ENCODE measurements around the gene ZNF341. TPM values are rescaled to one million over a fixed set of nuclear protein-coding genes. Genes with fewer than 3 reads are reported as not detected.

Gene ZNF341
- total RNA-seq, 1 donor from 2014 or later, result 4.2 TPM

GRCh38 chr20:33798444-33798843 is 66.6 kb downstream of the ZNF341 start:
- intact Hi-C loops (cut with DNase I), result no loop called here
- H3K36me3 ChIP-seq, result no peaks in the 10 kb centered on the region
- TF ChIP-seq POLR2AphosphoS5 (IDR thresholded peaks at IDR 0.05; ENCODE audit: insufficient read depth in 1 of 2, low read depth in 1 of 2), result no peak
- no peak for TF ChIP-seq POLR2A (IDR thresholded peaks at IDR 0.05)
- TF ChIP-seq, protein P1, sequence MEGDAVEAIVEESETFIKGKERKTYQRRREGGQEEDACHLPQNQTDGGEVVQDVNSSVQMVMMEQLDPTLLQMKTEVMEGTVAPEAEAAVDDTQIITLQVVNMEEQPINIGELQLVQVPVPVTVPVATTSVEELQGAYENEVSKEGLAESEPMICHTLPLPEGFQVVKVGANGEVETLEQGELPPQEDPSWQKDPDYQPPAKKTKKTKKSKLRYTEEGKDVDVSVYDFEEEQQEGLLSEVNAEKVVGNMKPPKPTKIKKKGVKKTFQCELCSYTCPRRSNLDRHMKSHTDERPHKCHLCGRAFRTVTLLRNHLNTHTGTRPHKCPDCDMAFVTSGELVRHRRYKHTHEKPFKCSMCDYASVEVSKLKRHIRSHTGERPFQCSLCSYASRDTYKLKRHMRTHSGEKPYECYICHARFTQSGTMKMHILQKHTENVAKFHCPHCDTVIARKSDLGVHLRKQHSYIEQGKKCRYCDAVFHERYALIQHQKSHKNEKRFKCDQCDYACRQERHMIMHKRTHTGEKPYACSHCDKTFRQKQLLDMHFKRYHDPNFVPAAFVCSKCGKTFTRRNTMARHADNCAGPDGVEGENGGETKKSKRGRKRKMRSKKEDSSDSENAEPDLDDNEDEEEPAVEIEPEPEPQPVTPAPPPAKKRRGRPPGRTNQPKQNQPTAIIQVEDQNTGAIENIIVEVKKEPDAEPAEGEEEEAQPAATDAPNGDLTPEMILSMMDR (IDR thresholded peaks at IDR 0.05), result no peak
- H3K4me1 ChIP-seq, result no peaks in the 10 kb centered on the region
- no peak overlapping the region for H3K27ac ChIP-seq
- H3K27me3 ChIP-seq, result no peaks in the 10 kb centered on the region
- no peaks in the 10 kb centered on the region for H3K9me3 ChIP-seq
- DNase-seq (ENCODE audit: extremely low spot score in 2 of 2), result no peak
- no peak overlapping the region for H3K4me3 ChIP-seq

DNA sequence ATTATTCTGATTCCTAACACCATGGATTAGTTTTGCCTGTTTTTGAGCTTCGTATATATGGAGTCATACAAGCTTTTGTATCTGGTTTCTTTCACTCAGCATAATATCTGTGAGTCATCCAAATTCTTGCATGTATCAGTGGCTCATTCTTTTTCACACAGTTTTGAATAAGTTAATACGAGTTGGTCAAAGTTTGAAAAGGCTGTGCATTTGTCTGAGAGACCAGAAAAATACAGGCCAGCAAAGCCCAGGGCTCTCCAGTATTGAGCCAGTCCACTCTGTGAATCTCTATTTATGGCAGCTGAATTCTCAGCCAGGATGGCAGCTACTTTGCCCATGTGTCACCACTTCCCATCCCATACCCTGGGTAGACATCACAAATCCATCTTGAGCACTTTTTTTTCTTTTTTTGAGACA is 72.1 kb downstream of the ZNF341 start:
- H3K27ac ChIP-seq, result no peak overlapping the region

GRCh38 chr20:33808388-33808787 is 76.6 kb downstream of the ZNF341 start:
- Histone ChIP-seq H3K27ac (no peak overlapping the region), H3K9me3 (no peaks in the 10 kb centered on the region), H3K4me1 (peaks cover 17% of the 10 kb centered on the region), H3K27me3 (no peaks in the 10 kb centered on the region), H3K4me3 (no peak overlapping the region), H3K36me3 (no peaks in the 10 kb centered on the region)
- intact Hi-C loops (cut with DNase I), result no loop called here
- TF ChIP-seq POLR2A (IDR thresholded peaks at IDR 0.05) (no peak), POLR2AphosphoS5 (IDR thresholded peaks at IDR 0.05; ENCODE audit: insufficient read depth in 1 of 2, low read depth in 1 of 2) (no peak)
- TF ChIP-seq, protein P1 (IDR thresholded peaks at IDR 0.05), result no peak
- DNase-seq (ENCODE audit: extremely low spot score in 2 of 2), result no peak

More for the DNA sequence above, 72.1 kb downstream of the ZNF341 start:
- Histone ChIP-seq H3K27me3 (no peaks in the 10 kb centered on the region), H3K36me3 (no peaks in the 10 kb centered on the region), H3K4me3 (no peak overlapping the region), H3K9me3 (no peaks in the 10 kb centered on the region), H3K4me1 (no peaks in the 10 kb centered on the region)
- intact Hi-C loops (cut with DNase I), result no loop called here
- no peak for DNase-seq (ENCODE audit: extremely low spot score in 2 of 2)
- TF ChIP-seq POLR2A (IDR thresholded peaks at IDR 0.05), result no peak

DNA sequence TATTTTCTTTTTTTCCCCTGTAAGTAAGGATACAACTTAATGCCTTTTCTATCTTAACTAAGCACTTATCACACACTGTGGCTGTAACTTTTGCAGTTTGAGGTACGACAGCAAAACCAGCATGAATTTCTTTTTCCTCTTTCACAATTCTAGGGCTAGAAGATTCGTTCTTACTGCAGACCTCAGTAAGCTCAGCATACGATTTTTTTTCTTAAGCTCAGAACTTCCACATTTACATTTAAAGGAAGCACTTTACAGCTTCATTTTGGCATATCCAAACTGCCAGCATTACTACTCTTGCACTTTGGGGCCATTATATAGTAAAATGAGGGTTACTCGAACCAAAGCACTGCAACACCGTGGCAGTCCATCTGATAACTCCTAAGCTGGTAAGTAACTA is 78.5 kb downstream of the ZNF341 start:
- no peaks in the 10 kb centered on the region for H3K36me3 ChIP-seq
- DNase-seq (ENCODE audit: extremely low spot score in 2 of 2), result no peak
- no peak overlapping the region for H3K27ac ChIP-seq
- no peaks in the 10 kb centered on the region for H3K9me3 ChIP-seq
- H3K4me1 ChIP-seq, result peaks cover 36% of the 10 kb centered on the region
- TF ChIP-seq, protein P1 (IDR thresholded peaks at IDR 0.05), result no peak
- H3K27me3 ChIP-seq, result no peaks in the 10 kb centered on the region
- intact Hi-C loops (cut with DNase I), result no loop called here
- no peak overlapping the region for H3K4me3 ChIP-seq

- intact Hi-C loops (cut with DNase I), result no loop called here
- Histone ChIP-seq H3K36me3 (no peaks in the 10 kb centered on the region), H3K9me3 (no peaks in the 10 kb centered on the region), H3K27ac (peak within 1 kb of the TSS; percentile 95), H3K4me1 (peaks cover 44% of the 10 kb centered on the region), H3K27me3 (no peaks in the 10 kb centered on the region), H3K4me3 (peak within 1 kb of the TSS; percentile 79 to 100)
- TF ChIP-seq, protein P1 (IDR thresholded peaks at IDR 0.05), result no peak
- peak; percentile 88 to 99 for TF ChIP-seq POLR2AphosphoS5 (IDR thresholded peaks at IDR 0.05; ENCODE audit: insufficient read depth in 1 of 2, low read depth in 1 of 2)
- peak in 1 of 2 donors; percentile 94 for TF ChIP-seq POLR2A (IDR thresholded peaks at IDR 0.05)
- DNase-seq (ENCODE audit: extremely low spot score in 2 of 2), result peak; percentile 99
Observed at GRCh38 chr20:33810885-33811775, 79.3 kb downstream of the ZNF341 start, which contains the start of gene CHMP4B. TSS of gene CHMP4B (plus strand) at chr20:33811348. CDS start at chr20:33811469, 121 bp downstream.
